Epithelial cell of prostate (primary cell): ENCODE measurements around the gene UCN.
"Not testable (repeated sequence)": the region's sequence is repeated elsewhere in the genome, so short reads cannot be mapped to it uniquely, and the experiment has no call there.

Experiments used
- DNase-seq: peaks from one replicate; pipeline ENCODE4 v3.0.0-alpha.2; 2011; ENCODE audit warnings: low read depth, low spot score
- H3K27ac ChIP-seq: fragments of 450-650 bp; 2 replicates; pipeline ENCODE4 v1.5.1; 2017; ENCODE audit warnings: mild to moderate bottlenecking

The UCN gene, protein sequence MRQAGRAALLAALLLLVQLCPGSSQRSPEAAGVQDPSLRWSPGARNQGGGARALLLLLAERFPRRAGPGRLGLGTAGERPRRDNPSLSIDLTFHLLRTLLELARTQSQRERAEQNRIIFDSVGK

DNA sequence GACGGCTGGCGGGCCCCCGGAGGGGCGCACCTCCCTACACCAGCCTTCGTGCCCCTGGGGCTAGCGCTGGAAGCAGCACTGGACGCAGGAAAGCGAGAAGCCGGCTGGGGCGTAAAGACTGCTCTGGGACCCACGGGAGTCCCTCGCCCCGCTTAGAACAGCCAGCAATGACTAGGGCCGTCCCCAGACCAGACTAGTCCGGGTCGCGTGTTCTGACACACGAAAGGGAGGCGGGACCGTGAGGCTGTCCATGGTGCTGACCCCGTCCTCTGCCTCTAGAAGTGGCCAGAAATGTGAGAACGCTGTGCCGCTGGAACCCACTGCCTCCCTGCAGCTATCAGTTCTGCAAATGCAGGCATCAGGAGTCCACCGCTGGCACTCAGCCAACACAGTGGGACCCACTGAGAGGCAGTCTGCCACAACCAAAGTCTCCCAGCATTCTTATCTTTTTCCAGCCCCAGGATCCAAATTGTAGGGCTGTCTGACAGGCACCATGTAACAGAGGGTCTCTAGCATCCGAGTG, at the start of gene UCN:
Gene UCN, minus strand, starts transcription at position 87 of the 523 bp plus-strand sequence. CDS start 550 bp downstream, outside the sequence.
- no peak for DNase-seq
- no peak within 1 kb of the TSS for H3K27ac ChIP-seq

DNA sequence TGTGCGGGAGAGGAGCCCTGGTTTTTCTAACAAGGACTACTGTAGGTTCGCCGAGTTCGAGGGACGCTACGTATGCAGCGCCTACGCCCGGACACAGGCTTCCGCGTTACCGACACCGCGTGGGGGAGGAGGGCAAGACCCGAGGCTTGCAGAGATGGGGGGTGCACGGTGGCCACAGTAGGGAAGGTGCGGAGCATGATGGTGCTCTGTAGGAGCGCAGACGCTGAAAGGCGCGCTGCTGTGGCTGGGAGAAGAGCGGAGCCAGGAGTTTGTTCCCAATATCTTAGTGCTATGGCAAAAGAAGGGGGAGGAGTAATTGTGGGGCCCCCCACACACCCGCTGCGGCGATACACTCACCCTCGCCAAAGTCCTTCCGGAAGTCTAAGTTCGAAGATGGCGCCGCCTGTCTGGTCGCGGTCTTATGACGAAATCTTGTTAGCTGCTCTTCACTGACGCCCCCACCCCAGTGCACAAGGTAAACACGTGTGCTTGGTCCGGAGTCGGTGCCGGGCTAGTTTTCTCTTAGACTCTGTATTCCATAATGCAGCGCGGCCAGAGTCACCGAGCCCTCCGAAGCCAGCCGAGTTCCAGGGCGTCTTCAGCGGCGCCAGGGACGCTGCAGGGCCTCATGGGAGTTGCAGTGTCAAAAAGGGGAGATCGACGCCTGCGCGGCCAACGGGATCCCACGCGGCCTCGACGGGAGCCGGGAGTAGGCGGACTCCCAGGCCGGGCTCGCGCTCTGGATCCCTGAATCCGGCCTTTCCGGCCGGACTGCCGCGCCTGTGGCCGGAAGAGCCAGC, 48.3 kb upstream of the UCN start, which contains the start of gene GTF3C2:
Gene GTF3C2, minus strand, starts transcription at position 383 of the 800 bp plus-strand sequence. CDS start 13,210 bp downstream, outside the sequence.
- peak within 1 kb of the TSS; percentile 93 for H3K27ac ChIP-seq
- DNase-seq: peak; percentile 83

DNA sequence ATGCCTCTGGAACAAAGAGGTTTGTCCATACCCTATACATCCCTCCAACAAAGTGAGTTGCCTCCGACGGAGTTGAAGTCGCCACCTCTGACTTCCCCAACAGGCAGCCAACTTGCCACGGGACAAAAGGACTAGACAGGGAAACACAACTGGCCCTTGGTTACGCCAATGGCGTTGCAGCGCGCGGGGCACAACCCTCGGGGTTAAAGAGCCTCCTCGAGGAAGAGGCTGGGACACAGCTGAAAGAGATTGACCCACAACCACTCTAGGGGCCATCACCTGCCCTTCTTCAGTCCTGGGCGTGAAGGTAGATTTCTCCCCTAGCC, 47.8 kb upstream of the UCN start:
- no peak for DNase-seq
- H3K27ac ChIP-seq: peak overlapping the region; percentile 93

DNA sequence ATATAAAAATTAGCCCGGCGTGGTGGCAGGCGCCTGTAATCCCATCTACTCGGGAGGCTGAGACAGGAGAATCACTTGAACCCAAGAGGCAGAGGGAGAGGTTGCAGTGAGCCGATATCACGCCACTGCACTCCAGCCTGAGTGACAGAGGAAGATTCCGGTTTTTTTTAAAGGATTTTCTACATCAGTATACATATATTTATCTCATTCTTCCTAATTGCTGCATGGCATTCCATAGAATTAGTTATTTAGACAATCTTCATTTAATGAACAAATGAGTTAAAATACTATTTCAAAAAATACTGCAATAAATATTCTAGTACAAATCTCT, 46.3 kb upstream of the UCN start:
- H3K27ac ChIP-seq: peak overlapping the region; percentile 21
- DNase-seq: no peak

DNA sequence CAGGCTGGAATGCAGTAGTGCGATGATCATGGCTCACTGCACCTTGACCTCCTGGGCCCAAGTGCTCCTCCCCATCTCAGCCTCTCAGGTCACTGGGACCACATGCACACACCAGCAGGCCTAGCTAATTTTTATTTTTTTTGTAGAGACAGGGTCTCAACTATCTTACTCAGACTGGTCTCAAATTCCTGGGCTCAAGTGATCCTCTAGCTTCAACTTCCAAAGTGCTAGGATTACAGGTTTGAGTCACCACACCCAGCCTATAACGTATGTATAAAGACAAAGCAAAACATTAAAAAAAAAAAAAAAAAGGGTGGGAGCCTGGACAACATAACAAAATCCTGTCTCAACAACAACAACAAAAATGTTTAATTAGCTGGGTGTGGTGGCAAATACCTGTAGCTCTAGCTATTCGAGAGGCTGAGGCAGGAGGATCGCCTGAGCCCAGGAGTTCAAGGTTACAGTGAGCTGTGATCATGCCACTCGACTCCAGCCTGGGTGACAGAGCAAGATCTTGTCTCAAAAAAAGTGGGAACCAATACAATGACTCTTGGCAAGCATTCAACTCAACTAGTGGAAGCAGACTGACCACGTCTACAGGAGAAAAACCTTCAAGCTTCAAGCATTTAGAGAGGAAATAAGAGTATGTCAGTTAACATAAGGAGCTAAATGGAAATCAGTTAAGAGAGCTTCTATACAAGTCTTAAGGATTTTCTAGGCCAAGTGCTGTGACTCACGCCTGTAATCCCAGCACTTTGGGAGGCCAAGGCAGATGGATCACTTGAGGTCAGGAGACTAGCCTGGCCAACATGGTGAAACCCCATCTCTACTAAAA, 45.7 kb upstream of the UCN start:
- peak overlapping the region; percentile 21 for H3K27ac ChIP-seq
- DNase-seq: no peak

DNA sequence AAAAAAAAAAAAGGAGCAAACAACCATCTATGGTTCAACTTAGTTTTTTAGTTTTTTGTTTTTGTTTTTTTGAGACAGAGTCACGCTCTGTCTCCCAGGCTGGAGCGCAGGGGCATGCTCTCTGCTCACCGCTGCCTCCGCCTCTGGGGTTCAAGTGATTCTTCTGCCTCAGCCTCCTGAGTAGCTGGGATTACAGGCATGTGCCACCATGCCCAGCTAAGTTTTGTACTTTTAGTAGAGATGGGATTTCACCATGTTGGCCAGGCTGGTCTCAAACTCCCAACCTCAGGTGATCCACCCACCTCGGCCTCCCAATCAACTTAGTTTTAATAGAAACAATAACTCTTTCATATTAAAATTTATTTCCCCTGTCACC, 45.1 kb upstream of the UCN start:
- H3K27ac ChIP-seq: peak overlapping the region; percentile 21
- not testable (repeated sequence) for DNase-seq

DNA sequence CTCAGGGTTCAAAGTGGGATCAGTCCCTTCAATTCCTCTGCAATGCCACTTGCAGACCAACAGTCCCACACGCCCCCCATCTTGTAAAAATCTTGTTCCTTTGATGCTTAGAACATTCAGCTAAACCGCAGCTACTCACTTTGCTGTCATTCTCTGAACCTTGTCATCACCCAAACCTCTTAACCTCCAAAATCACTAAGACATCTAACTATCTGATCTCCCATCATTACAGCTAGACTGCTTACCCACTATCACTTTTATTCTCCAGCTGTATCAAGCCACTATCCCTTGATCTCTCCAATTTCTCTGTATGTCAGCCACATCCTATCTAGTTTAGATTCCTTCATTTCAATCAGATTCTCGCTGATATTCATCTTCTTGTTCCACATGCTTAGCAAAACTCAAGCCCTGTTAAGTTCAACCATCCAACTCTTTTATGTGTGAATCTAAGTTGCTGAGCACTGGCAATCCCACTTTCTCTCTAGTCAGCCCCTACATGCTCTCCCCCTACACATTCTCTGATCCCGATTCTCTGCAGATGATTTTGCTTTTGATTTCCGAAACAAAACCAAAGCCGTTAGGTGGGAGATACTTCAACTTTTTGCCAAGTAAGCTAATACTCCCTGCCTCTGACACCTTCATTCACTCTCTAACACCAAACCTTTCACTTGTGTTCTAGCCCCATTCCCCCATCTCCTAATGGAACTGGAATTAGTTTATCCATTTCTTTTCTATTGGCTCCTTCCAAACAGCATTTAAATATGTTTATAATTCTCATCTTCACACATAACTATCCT, 43.8 kb upstream of the UCN start:
- no peak for DNase-seq

DNA sequence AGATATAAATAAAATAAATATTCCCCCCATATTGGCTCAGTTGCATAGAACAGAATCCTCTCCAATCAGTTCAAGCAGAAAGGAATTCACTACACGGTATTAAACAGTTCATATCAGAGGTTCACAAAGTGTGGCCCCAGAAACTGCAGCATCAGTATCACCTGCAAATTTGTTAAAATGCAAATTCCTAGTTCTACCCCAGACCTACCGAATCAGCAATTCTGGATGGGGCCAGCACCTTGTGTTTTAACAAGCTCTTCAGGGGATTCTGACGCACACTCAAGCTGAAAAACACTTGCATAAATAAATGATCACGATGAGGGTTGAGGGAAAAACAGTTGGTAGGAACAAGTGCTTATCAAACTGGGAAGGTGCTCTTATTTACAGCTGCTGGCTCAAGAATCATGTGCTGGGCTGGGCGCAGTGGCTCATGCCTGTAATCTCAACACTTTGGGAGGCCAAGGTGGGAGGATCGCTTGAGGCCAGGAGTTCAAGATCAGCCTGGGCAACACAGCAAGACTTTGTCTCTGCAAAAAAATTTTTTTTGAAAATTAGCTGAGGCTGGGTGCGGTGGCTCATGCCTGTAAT, 42.0 kb upstream of the UCN start:
- DNase-seq: no peak
- no peak overlapping the region for H3K27ac ChIP-seq

More for the DNA sequence above, 43.8 kb upstream of the UCN start:
- no peak overlapping the region for H3K27ac ChIP-seq

DNA sequence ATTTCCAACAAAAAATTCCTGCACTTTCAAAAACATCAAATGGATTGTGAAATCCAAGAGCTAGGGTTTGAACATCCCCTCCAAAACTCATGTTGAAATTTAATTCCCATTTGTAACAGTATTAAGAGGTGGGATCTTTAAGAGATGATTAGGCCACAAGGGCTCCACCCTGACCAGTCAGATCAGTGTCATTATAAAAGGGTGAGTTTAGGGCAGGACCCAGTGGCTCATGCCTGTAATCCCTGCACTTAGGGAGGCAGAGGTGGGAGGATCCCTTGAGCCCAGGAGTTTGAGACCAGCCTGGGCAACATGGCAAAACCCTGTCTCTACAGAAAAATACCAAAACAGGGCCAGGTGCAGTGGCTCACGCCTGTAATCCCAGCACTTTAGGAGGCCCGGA, 39.4 kb upstream of the UCN start:
- no peak for DNase-seq
- no peak overlapping the region for H3K27ac ChIP-seq

DNA sequence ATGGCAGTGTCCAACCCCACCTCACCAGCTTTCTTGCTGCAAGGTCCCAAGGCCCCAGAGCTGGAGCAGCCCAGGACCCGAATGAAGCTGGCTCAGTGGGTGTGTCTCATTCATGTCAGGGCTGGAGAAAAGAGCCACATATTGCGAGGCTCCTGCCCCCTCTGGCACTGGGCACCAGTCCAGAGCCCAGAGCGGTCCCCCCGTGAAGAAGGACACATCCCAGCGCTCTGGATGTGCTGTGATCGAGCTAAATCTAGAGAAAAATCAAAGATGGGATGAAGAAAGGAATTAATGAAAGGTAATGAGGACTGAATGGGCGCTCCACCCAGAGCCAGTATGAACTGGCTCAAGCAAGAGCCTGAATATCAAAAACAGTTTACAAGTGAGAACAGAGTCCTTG, 27.9 kb upstream of the UCN start:
- no peak overlapping the region for H3K27ac ChIP-seq

DNA sequence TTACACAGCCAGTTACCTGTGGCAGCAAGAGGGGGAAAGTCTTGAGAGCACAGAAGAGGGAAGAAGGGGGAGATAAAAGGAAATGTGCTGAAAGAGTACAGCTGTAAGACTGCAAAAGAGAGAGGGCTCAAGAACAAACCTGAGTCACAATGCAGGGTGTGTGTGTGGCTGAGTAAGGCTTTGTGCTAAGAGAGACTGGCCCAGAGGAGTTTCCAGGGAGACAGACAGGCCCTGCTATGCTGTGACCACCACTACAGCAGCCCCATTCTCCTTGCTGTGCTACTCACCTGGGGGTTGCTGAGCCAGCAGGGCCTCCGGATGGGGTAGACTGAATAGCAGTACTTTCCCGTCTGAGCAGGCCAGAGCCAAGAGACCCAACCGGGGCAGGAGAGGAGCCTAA, 27.1 kb upstream of the UCN start:
- DNase-seq: no peak
- no peak overlapping the region for H3K27ac ChIP-seq

More for the DNA sequence above, 27.9 kb upstream of the UCN start:
- no peak for DNase-seq

DNA sequence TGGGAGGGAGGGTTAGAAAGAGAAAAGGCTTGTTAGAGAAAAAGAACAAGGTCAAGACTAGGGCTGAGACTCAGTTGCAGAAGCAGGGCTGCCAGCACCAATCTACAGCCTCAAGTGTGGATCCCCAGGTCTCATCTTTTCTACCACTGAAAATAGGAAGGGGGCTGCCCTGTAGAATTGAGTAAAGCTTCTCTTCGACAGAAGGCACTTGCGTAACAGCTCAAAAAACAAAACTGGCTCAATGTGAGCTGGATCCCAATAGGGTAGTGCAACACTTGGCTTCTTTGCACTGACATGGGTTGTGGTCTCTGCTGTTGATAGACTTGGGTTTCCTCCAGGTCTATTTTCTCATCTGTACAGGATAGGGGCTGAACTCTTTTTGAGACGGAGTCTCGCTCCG, 16.5 kb upstream of the UCN start:
- DNase-seq: no peak
- no peak overlapping the region for H3K27ac ChIP-seq

DNA sequence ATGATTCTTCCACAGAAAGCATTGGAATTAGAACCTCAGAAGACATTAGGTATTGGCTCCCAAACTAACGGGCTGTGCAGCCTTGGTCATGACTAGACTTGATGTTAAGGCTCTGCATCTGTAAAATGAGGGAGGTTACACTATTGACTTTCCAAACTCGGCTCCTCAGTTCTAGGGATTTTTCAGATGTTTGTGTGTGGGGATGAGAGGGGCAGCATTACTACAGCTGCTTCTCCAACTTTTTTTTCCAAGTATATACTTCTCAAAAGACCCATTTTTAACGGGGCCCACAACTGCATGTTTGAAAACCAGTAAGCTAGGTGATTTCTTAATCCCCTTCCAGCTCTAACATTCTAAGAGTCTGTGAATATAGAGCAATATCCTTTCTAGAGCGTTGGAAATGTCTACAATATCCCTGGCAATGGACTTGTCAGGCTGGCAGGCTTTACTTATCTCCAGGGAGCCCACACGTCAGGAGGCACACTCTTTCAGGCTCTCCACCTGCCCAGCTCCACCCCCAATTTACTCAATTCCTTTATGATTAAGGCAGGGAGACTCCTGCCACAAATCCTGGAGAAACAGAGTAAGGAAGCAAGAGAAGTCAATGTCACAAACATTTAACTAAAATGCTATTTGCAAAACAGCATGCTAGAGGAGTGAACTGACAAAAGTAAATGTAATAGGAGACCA, 15.5 kb upstream of the UCN start:
- H3K27ac ChIP-seq: peak overlapping the region; percentile 70
- no peak for DNase-seq

DNA sequence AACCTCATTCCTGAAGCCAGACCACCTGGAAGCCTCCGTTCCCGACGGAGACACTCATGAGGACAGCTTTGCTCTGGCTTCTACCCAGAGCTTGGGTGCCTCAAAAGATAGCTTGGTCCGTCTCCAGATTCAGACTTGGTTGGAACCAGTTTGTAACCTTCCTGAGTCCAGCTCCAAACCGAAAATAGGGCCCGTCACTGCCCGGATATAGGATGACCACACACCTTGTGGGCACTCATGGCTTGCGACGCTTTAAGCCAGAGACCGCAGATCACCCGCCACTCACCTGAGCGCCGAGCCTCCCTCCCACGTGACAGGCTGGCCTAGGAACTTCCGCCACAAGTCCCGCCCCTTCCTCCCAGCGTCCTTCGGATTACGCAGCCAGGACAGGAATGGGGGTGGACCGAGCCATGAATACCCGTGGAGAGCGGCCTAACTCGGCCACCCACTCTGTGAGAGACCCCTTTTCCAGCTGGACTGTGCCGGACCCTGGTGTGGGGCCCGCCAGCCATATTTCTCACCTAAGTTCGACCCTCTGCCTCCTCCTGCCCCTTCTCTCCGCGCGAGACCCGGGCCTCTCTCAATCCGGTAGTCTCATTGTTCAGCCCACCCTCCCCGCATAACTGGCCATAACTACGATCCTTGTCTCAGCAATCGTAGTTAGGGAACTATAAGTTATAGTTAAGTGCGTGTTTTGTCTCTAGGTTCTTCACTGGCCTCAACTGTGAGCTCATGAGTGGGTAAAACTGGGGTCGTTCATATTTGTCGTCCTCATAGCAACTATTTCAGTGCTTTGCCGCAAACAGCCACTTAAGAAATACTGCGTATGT, 14.7 kb upstream of the UCN start, which contains the start of gene MPV17:
Gene MPV17, minus strand, starts transcription at position 332 of the 830 bp plus-strand sequence. CDS start 580 bp downstream, outside the sequence.
- peak; percentile 74 for DNase-seq
- H3K27ac ChIP-seq: peak within 1 kb of the TSS; percentile 70

DNA sequence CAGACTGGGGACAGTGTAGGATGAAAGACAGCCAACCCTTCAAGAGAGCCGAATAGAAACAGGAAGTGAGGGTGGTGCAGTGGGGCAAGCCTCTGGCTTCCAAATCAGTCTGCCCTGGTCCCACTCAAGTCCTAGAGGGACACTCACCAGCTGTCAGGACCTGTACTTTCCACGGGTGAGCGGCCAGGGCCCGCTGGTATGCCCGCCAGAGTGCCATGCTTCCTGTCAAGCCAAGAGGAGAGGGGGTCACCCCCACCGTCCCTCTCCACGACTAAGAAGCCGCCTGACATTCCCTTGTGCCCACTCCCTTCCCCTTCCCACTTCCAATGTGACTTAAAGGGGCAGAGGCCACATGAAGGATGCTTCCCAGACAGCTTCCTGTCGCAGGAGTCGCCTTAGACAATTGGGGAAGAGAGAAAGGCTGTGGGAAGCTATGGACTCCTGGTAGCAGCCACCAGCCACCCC, 14.1 kb upstream of the UCN start:
- peak overlapping the region; percentile 70 for H3K27ac ChIP-seq
- DNase-seq: no peak

DNA sequence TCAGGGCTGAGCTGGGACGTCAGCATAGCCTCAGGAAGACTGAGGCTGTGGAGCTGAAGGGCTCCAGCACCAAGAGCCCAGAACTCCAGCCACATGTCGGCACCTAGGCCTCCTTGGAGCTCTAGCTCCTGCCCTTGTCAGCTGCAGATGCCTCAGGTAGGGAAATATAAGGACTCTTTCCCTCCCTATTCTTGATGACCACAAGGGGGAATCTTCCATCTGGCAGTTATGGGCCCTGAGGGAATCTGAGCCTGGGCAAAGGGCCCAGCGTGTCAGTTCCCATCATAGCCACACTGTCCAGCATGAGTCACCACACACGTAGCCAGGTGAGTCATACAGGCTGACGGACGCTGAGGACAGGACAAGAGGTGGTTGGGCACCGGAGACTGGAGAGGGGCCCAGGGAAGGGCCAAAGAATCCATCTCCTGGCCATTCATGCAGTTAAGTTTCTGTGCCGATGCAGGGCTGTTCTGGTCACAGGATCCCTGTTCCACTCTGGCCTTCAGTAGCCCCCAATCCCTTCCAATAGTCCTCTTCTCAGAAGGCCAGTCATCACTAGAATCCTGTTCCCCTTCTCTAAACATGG, 12.8 kb upstream of the UCN start:
- peak; percentile 91 for DNase-seq
- H3K27ac ChIP-seq: peak overlapping the region; percentile 70

DNA sequence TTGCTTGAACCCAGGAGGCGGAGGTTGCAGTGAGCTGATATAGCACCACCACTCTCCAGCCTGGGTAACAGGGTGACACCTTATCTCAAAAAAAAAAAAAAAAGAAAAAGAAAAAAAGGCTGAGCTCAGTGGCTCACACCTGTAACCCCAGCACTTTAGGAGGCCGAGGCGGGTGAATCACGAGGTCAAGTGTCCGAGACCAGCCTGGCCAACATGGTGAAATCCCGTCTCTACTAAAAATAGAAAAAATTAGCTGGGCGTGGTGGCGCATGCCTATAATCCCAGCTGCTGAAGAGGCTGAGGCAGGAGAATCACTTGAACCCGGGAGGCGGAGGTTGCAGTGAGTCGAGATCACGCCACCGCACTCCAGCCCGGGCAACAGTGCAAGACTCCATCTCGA, 11.6 kb upstream of the UCN start:
- not testable (repeated sequence) for H3K27ac ChIP-seq, DNase-seq
